ENCODE data around the gene ABCC10.
A peak's percentile ranks its signal among the peaks of the same experiment; 100 is the strongest.
"Not testable (repeated sequence)": the region's sequence is repeated elsewhere in the genome, so short reads cannot be mapped to it uniquely, and the experiment has no call there.

Gene ABCC10

DNA sequence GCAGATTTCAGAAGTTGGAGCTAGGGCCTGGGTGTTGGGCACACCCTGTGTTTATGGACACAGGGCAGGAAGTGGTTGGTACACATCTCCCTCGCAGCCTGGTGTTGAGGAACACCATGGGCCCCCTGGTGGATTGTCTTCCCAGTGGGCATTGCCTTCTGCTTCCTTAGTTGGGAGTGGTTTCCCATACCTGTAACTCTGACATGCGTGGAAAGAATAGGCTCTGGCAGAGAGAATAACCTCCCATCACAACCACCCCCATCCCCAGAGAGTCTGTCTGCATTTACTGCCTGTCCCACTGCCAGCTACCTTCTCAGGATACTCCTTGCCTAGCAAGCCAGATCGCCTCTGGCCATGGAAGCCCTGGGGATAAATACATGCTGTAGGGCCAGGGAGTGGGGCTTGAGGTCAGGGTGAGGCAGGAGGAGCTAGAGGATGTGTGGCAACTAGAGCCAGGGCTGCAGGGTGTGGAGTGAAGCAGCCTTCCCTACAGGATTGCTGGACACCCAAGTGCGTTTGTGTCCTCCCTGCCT lies 68.1 kb downstream of the ABCC10 start:
- no peak for FAIRE-seq
- no peak for DNase-seq (ENCODE audit: insufficient read length)
- TF ChIP-seq POLR2A (IDR thresholded peaks at IDR 0.05; ENCODE audit: low read depth, low read length) (no peak), POLR2AphosphoS5 (IDR thresholded peaks at IDR 0.05; ENCODE audit: low read depth, low read length) (no peak), TAF1 (IDR thresholded peaks at IDR 0.05; ENCODE audit: borderline replicate concordance, low read depth, low read length) (no peak)

DNA sequence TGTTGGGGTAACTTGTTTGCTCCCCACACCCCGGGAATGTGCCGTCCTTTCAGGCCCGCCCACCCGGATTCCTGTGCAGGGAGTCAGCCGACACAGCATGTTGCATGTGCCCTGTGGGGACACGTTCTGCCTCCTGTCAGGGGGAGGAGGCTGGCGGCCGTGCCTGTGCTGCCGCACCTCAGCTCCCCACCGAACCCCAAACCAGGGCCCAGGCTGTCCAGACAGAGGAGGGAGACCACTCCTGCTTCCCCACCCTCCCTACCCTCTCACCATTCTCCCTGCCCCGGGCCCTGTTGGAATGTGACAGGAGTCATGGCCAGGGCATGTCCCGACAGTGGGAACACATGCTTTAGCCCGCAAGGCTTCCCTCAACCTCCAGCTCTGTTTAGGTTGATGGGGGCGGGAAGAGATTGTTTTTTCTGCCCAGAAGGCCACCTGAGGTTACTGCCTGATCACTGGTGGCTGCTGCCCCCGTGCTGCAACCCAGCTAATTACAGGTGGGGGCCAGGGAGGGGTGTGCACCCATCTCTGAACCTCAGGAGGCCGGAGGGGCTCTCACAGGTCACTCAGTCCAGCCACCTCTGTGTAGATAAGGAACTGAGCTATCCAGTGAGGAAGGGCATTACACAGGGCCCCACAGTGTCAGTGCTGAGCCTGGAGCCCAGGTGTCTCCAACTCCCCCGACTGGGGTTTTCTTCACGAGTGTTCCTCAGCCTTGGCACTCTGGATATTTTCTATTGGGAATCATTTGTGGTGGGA lies 69.2 kb downstream of the ABCC10 start:
- no peak for DNase-seq (ENCODE audit: insufficient read length)
- FAIRE-seq = peak; percentile 54
- TF ChIP-seq POLR2AphosphoS5 (IDR thresholded peaks at IDR 0.05; ENCODE audit: low read depth, low read length) (no peak), POLR2A (IDR thresholded peaks at IDR 0.05; ENCODE audit: low read depth, low read length) (no peak), TAF1 (IDR thresholded peaks at IDR 0.05; ENCODE audit: borderline replicate concordance, low read depth, low read length) (no peak)

DNA sequence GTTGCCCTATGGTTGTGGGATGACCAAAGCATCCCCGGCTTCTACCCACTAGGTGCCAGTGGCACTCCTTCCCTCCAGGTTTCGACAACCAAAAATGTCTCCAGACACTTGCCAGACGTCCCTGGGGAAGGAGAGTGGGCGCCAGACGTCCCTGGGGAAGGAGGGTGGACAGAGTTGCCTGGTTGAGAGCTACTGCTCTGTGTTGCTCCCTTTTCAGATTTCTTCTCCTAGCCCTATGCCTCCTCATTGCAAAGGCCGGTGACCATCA lies 69.7 kb downstream of the ABCC10 start:
- TF ChIP-seq POLR2AphosphoS5 (IDR thresholded peaks at IDR 0.05; ENCODE audit: low read depth, low read length) (no peak), POLR2A (IDR thresholded peaks at IDR 0.05; ENCODE audit: low read depth, low read length) (no peak), TAF1 (IDR thresholded peaks at IDR 0.05; ENCODE audit: borderline replicate concordance, low read depth, low read length) (no peak)
- FAIRE-seq (no peak), DNase-seq (ENCODE audit: insufficient read length) (no peak)

DNA sequence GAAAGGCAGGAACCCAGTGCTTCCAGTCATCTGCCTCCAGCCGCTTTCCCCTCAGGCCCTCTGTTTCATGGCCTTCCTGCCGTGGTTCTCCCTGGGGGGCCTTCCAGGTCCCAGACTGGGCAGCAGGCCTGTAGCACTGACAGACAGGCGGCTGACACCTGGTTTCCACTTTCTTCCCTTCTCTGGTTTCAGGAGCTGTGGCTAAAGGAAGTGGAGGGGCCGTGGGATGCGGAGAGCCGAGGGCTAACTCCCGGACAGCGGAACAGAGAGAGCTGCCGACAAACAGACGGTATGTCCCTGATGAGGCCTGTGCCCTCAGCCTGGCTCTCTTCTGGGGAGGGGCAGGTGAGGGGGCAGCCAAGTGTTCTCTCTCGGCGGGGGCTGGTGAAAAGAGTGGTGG lies 70.3 kb downstream of the ABCC10 start:
- FAIRE-seq = no peak
- no peak for TF ChIP-seq POLR2AphosphoS5 (IDR thresholded peaks at IDR 0.05; ENCODE audit: low read depth, low read length)
- TF ChIP-seq TAF1 (IDR thresholded peaks at IDR 0.05; ENCODE audit: borderline replicate concordance, low read depth, low read length) = no peak
- TF ChIP-seq POLR2A (IDR thresholded peaks at IDR 0.05; ENCODE audit: low read depth, low read length) = no peak
- no peak for DNase-seq (ENCODE audit: insufficient read length)

DNA sequence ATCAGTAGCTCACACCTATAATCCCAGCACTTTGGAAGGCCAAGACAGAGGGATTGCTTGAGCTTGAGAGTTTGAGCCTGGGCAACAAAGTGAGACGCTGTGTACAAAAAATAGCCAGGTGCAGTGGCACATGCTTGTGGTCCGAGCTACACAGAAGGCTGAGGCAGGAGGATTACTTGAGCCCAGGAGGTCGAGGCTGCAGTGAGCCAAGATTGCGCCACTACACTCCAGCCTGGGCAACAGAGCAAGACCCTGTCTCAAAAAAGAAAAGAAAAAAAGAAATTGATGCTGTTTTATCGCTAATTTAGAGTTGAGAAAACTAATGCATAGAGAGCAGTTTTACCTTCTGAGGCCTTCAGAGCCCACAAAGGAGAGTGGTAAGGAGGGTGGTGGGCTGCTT lies 71.0 kb downstream of the ABCC10 start:
- DNase-seq (ENCODE audit: insufficient read length); FAIRE-seq: not testable (repeated sequence)

DNA sequence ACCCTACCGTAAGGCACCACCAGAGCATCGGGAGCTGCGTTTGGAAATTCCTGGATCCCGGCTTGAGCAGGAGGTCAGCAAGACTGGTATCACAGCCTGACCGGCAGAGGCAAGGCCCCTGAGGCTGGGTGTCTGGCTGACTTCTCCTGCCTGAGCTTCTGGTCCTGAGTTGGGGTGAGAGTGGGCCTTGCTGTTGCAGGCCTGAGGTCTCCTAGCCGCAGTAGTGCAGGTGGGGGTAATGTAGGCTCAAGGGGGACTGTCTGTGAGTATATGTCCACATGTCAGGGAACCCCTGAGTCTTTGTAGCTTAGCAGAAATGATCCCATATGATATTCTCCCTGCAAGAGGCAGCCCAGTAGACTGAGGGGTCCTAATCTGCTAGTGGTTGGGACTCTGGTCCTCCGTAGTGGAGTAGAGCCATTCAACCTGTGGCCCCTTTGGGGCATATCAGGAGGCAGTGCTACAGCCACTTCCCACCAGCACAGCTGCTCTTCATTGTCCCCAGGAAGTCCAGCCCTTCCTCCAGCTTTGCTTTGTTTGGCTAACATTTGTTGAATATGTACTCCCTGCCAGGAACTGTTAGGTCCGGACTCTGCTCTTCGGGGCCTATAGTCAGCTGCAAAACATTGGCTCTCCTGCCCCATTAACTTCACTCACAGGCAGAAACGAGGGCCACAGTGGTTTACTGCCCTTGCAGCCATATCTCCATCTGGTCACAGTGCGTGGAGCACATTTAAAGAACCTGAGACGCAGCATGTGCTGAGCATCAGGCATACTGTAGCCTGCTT lies 71.9 kb downstream of the ABCC10 start:
- no peak for DNase-seq (ENCODE audit: insufficient read length)
- no peak for FAIRE-seq
- TF ChIP-seq POLR2A (IDR thresholded peaks at IDR 0.05; ENCODE audit: low read depth, low read length) = no peak
- no peak for TF ChIP-seq TAF1 (IDR thresholded peaks at IDR 0.05; ENCODE audit: borderline replicate concordance, low read depth, low read length)
- no peak for TF ChIP-seq POLR2AphosphoS5 (IDR thresholded peaks at IDR 0.05; ENCODE audit: low read depth, low read length)

Measured in GM12892 (cell line).